Gastrocnemius medialis (tissue), 4 donors: ENCODE measurements around the gene TNFRSF18.

Experiments used
- POLR2A ChIP-seq, 2 donors: fragments of 450-650 bp; IDR thresholded peaks; one replicate each; pipeline ENCODE4 v1.6.1; 2017; ENCODE audit warnings: antibody characterized with exemption in 2 of 2, mild to moderate bottlenecking in 2 of 2, moderate library complexity in 2 of 2
- TF ChIP-seq, protein P1 (sequence below), 5 experiments: fragments of 450-650 bp in 3 of 5; fragments of 200-600 bp in 2 of 5; sonication (generic) in 2 of 5; IDR thresholded peaks in 4 of 5; conservative IDR thresholded peaks in 1 of 5; 1 replicate in 4 of 5; 2 replicates in 1 of 5; pipeline ENCODE4 v1.5.1; 2016 to 2019; ENCODE audit warnings: antibody characterized with exemption in 5 of 5, mild to moderate bottlenecking in 3 of 5, moderate library complexity in 3 of 5

DNA sequence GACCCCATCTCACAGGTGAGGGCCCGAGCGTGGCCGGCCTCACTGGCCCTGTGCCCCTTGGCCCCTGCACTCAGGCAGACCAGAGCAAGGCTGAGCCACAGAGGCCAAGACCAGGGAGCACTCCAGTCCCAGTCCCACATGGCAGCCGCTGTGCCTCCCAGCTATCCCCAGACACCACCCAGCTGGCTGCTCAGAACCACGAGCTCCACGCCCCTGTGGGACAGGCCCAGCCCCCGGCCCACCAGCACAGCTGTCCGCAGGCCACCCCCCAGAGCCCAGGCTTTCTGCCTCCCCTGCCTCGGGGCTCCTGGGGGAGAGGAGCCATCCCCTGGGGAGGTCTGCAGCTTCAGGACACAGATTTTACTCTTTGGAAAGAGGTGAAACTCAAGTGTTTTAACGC, 49.2 kb upstream of the TNFRSF18 start:
- TF ChIP-seq, protein P1, sequence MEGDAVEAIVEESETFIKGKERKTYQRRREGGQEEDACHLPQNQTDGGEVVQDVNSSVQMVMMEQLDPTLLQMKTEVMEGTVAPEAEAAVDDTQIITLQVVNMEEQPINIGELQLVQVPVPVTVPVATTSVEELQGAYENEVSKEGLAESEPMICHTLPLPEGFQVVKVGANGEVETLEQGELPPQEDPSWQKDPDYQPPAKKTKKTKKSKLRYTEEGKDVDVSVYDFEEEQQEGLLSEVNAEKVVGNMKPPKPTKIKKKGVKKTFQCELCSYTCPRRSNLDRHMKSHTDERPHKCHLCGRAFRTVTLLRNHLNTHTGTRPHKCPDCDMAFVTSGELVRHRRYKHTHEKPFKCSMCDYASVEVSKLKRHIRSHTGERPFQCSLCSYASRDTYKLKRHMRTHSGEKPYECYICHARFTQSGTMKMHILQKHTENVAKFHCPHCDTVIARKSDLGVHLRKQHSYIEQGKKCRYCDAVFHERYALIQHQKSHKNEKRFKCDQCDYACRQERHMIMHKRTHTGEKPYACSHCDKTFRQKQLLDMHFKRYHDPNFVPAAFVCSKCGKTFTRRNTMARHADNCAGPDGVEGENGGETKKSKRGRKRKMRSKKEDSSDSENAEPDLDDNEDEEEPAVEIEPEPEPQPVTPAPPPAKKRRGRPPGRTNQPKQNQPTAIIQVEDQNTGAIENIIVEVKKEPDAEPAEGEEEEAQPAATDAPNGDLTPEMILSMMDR (IDR thresholded peaks at IDR 0.05 in 4 of 5, conservative IDR thresholded peaks at IDR 0.05 in 1 of 5): no peak
- no peak for TF ChIP-seq POLR2A (IDR thresholded peaks at IDR 0.05)
